HEK293 (cell line): Measurements from ENCODE around the gene KRT39.

Experiments
- CTCF ChIA-PET: fragments of 350-600 bp; formaldehyde crosslinking; extraction: SDS; loops from one replicate; lab custom pipeline; 2021; ENCODE audit warnings: antibody characterized with exemption; lab: Yijun Ruan, JAX
- POLR2A ChIA-PET: fragments of 300-600 bp; formaldehyde crosslinking; extraction: SDS; loops from one replicate; lab custom pipeline; 2020; ENCODE audit warnings: antibody characterized with exemption, inconsistent platforms; lab: Yijun Ruan, JAX
- H3K27ac ChIP-seq: fragments of 200-500 bp; sonication (Bioruptor generic); 2 replicates; pipeline ENCODE4 v1.5.1; 2014; ENCODE audit warnings: low read depth, low read length, control low read depth, inconsistent platforms; ENCODE audit errors: extremely low read depth
- H3K36me3 ChIP-seq, 2 experiments: fragments of 200-500 bp in 1 of 2; sonication (Bioruptor generic) in 1 of 2; 1 replicate in 1 of 2; 2 replicates in 1 of 2; pipeline ENCODE4 v1.5.1; 2014 to 2017; ENCODE audit warnings: inconsistent platforms in 2 of 2, low read length in 2 of 2; ENCODE audit not compliant: control insufficient read depth in 2 of 2, insufficient read depth in 1 of 2
- H3K4me1 ChIP-seq: fragments of 200-500 bp; sonication (Bioruptor generic); 2 replicates; pipeline ENCODE4 v1.5.1; 2014; ENCODE audit warnings: mild to moderate bottlenecking, low read length, inconsistent platforms; ENCODE audit not compliant: control insufficient read depth, insufficient read depth
- H3K4me3 ChIP-seq: 2 replicates; pipeline ENCODE4 v1.5.1; 2011; ENCODE audit warnings: low read depth, mild to moderate bottlenecking, control low read depth, low read length, moderate library complexity
- H3K9me3 ChIP-seq: fragments of 200-500 bp; sonication (Bioruptor generic); 2 replicates; pipeline ENCODE4 v1.5.1; 2014; ENCODE audit warnings: low read depth, low read length, inconsistent platforms; ENCODE audit not compliant: control insufficient read depth, insufficient read depth
- AEBP2 ChIP-seq: fragments of 450-650 bp; formaldehyde crosslinking; IDR thresholded peaks from 2 replicates; pipeline ENCODE4 v1.5.1; 2016; ENCODE audit warnings: missing biosample characterization, missing genetic modification characterization, borderline replicate concordance
- HIC1 ChIP-seq: fragments of 450-650 bp; formaldehyde crosslinking; IDR thresholded peaks from 2 replicates; pipeline ENCODE4 v1.5.1; 2016; ENCODE audit warnings: missing biosample characterization, missing genetic modification characterization
- KLF17 ChIP-seq: fragments of 450-650 bp; formaldehyde crosslinking; IDR thresholded peaks from 2 replicates; pipeline ENCODE4 v1.5.1; 2016; ENCODE audit warnings: missing biosample characterization, missing genetic modification characterization
- PRDM10 ChIP-seq: fragments of 450-650 bp; formaldehyde crosslinking; IDR thresholded peaks from 2 replicates; pipeline ENCODE4 v1.5.1; 2016; ENCODE audit warnings: missing biosample characterization, missing genetic modification characterization
- WT1 ChIP-seq: fragments of 450-650 bp; formaldehyde crosslinking; IDR thresholded peaks from 2 replicates; pipeline ENCODE4 v1.5.1; 2016; ENCODE audit warnings: missing biosample characterization, missing genetic modification characterization
- ZFHX2 ChIP-seq: fragments of 450-650 bp; formaldehyde crosslinking; conservative IDR thresholded peaks from 2 replicates; pipeline ENCODE4 v1.5.1; 2016; ENCODE audit warnings: missing biosample characterization, missing genetic modification characterization
- ZFP69B ChIP-seq: fragments of 450-650 bp; formaldehyde crosslinking; IDR thresholded peaks from 2 replicates; pipeline ENCODE4 v1.5.1; 2016; ENCODE audit warnings: missing biosample characterization, missing genetic modification characterization
- ZNF138 ChIP-seq: fragments of 450-650 bp; formaldehyde crosslinking; IDR thresholded peaks from 2 replicates; pipeline ENCODE4 v1.5.1; 2016; ENCODE audit warnings: missing biosample characterization, missing genetic modification characterization, borderline replicate concordance
- ZNF140 ChIP-seq: fragments of 450-650 bp; formaldehyde crosslinking; IDR thresholded peaks from 2 replicates; pipeline ENCODE4 v1.5.1; 2016; ENCODE audit warnings: missing biosample characterization, missing genetic modification characterization
- ZNF24 ChIP-seq: fragments of 450-650 bp; formaldehyde crosslinking; IDR thresholded peaks from 2 replicates; pipeline ENCODE4 v1.5.1; 2016; ENCODE audit warnings: missing biosample characterization, missing genetic modification characterization
- ZNF302 ChIP-seq: fragments of 450-650 bp; formaldehyde crosslinking; IDR thresholded peaks from 2 replicates; pipeline ENCODE4 v1.5.1; 2016; ENCODE audit warnings: missing biosample characterization, missing genetic modification characterization, low read depth
- ZNF404 ChIP-seq: fragments of 450-650 bp; formaldehyde crosslinking; IDR thresholded peaks from 2 replicates; pipeline ENCODE4 v1.5.1; 2017; ENCODE audit warnings: missing biosample characterization, missing genetic modification characterization
- ZNF513 ChIP-seq: fragments of 450-650 bp; IDR thresholded peaks from 2 replicates; pipeline ENCODE4 v1.5.1; 2018; ENCODE audit warnings: missing biosample characterization, missing genetic modification characterization
- ZNF518A ChIP-seq: fragments of 450-650 bp; formaldehyde crosslinking; conservative IDR thresholded peaks from 2 replicates; pipeline ENCODE4 v1.5.1; 2016; ENCODE audit warnings: low read depth, missing biosample characterization, missing genetic modification characterization
- ZNF555 ChIP-seq: fragments of 450-650 bp; formaldehyde crosslinking; conservative IDR thresholded peaks from 2 replicates; pipeline ENCODE4 v1.5.1; 2017; ENCODE audit warnings: missing biosample characterization, mild to moderate bottlenecking, missing genetic modification characterization, inconsistent platforms
- ZNF571 ChIP-seq: fragments of 450-650 bp; formaldehyde crosslinking; IDR thresholded peaks from 2 replicates; pipeline ENCODE4 v1.5.0; 2017; ENCODE audit warnings: missing biosample characterization, missing genetic modification characterization
- ZNF677 ChIP-seq: fragments of 450-650 bp; IDR thresholded peaks from 2 replicates; pipeline ENCODE4 v1.5.0; 2018; ENCODE audit warnings: missing biosample characterization, mild to moderate bottlenecking, missing genetic modification characterization, moderate library complexity
- ZNF768 ChIP-seq: fragments of 450-650 bp; formaldehyde crosslinking; IDR thresholded peaks from 2 replicates; pipeline ENCODE4 v1.5.1; 2018; ENCODE audit warnings: missing biosample characterization, mild to moderate bottlenecking, missing genetic modification characterization
- ZNF830 ChIP-seq: fragments of 450-650 bp; IDR thresholded peaks from 2 replicates; pipeline ENCODE4 v1.5.0; 2018; ENCODE audit warnings: missing biosample characterization, missing genetic modification characterization, low read depth, mild to moderate bottlenecking, moderate library complexity
- ZSCAN30 ChIP-seq: fragments of 450-650 bp; IDR thresholded peaks from 2 replicates; pipeline ENCODE4 v1.5.1; 2018; ENCODE audit warnings: missing biosample characterization, mild to moderate bottlenecking, missing genetic modification characterization, moderate library complexity

Gene KRT39

GRCh38 chr17:40966848-40967247 is at the start of gene KRT39:
TSS of gene KRT39 (minus strand) at chr17:40966948. CDS start at chr17:40966856, 92 bp downstream.
- POLR2A ChIA-PET, result no interaction called here
- Histone ChIP-seq H3K4me3 (no peak within 1 kb of the TSS), H3K4me1 (no peaks in the 10 kb centered on the region), H3K9me3 (no peaks in the 10 kb centered on the region), H3K27ac (no peak within 1 kb of the TSS), H3K36me3 (no peaks in the 10 kb centered on the region)
- TF ChIP-seq ZNF404, result no peak
- no peak for TF ChIP-seq HIC1
- no peak for TF ChIP-seq ZNF513 (tag by site-specific recombination)
- TF ChIP-seq ZSCAN30 (tag by site-specific recombination), result no peak
- no peak for TF ChIP-seq ZNF302 (tag by site-specific recombination)
- no peak for TF ChIP-seq KLF17
- no peak for TF ChIP-seq ZNF24 (tag by site-specific recombination)
- TF ChIP-seq AEBP2, result no peak
- no peak for TF ChIP-seq ZNF571 (tag by site-specific recombination)
- TF ChIP-seq ZFHX2 (tag by site-specific recombination), result no peak
- no peak for TF ChIP-seq ZNF677 (tag by site-specific recombination)
- TF ChIP-seq ZNF140 (tag by site-specific recombination), result no peak
- no peak for TF ChIP-seq ZNF138 (tag by site-specific recombination)
- TF ChIP-seq ZNF518A, result no peak
- TF ChIP-seq ZNF830 (tag by site-specific recombination), result no peak
- TF ChIP-seq ZNF768 (tag by site-specific recombination), result no peak
- no peak for TF ChIP-seq PRDM10 (tag by site-specific recombination)
- no peak for TF ChIP-seq ZNF555
- no peak for TF ChIP-seq WT1
- TF ChIP-seq ZFP69B (tag by site-specific recombination), result no peak
- CTCF ChIA-PET, result interaction anchor here (1.1 to 2.0 kb wide), 3 partner anchors 9 to 582 kb away, joined by 3 to 6 read pairs (median 5); no protein-coding TSS in a partner anchor
